Measurements from ENCODE around the gene CYB5R3.

The CYB5R3 gene

DNA sequence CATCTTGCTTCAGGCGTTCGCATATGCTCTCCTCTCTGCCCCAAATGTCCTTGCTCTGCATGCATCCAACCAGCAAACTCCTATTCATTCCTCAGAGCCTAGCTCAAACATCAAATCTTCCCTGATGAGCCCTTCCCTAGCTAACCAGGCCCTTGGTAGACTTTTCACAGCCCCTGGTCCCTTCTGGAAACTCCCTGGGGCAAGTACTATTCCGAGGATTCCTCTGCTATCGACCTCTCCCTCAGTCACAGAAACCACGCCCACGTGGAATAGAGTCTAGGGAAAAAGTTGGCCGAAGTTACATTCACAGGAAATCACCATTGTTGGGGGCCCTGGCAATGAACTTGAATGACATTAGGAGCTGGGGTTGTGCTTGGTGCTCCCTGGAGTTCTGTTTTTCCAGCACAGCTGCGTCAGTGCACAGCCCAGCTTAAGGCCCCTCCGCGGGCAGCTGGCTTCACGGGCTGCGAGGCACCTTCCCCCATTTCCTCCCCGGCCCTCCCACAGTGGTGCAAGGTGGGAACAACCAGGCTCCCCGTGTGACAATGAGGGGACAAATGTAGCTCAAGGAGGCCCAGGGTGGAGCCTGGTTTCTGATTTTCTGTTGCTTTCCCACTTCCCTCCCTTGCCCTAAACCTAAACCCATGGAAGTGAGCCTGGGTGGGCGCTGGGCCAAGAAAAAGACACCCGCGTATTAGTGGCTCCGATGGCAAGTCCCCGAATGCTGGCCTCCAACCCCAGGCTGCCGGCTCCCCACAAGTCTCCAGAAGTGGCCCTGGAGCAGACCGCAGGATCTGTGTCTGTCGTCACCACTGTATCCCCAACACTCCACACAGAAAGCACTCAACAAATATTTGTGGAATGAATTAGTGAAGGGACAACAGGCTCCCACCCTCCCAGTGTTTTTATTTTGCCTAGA is 4.5 kb downstream of the CYB5R3 start:
- Histone ChIP-seq H3K9me3 (ENCODE audit: control insufficient read depth, insufficient read depth, low read length) (no peaks in the 10 kb centered on the region), H3K27ac (ENCODE audit: low read length) (no peak overlapping the region), H3K4me1 (ENCODE audit: control insufficient read depth, insufficient read depth, low read length) (peaks cover 17% of the 10 kb centered on the region), H3K4me3 (ENCODE audit: low read length) (no peak overlapping the region), H3K36me3 (ENCODE audit: control insufficient read depth, insufficient read depth, low read length) (no peaks in the 10 kb centered on the region; the same call in 1 of the 2 replicates), H3K27me3 (ENCODE audit: control insufficient read depth, insufficient read depth, low read length) (no peaks in the 10 kb centered on the region)
- DNase-seq (ENCODE audit: low read depth, low spot score): no peak
- whole genome bisulfite sequencing (ENCODE audit: insufficient coverage, insufficient read length): no CpG with 5 or more reads among the region's 22 CpGs

GRCh38 chr22:42643634-42644421 is 5.4 kb downstream of the CYB5R3 start:
- H3K9me3 ChIP-seq (ENCODE audit: control insufficient read depth, insufficient read depth, low read length): no peaks in the 10 kb centered on the region
- no peak overlapping the region for H3K27ac ChIP-seq (ENCODE audit: low read length)
- no CpG with 5 or more reads among the region's 14 CpGs for WGBS (ENCODE audit: insufficient coverage, insufficient read length)
- H3K4me3 ChIP-seq (ENCODE audit: low read length): no peak overlapping the region
- H3K4me1 ChIP-seq (ENCODE audit: control insufficient read depth, insufficient read depth, low read length): peaks cover 17% of the 10 kb centered on the region
- no peaks in the 10 kb centered on the region for H3K27me3 ChIP-seq (ENCODE audit: control insufficient read depth, insufficient read depth, low read length)
- H3K36me3 ChIP-seq (ENCODE audit: control insufficient read depth, insufficient read depth, low read length): no peaks in the 10 kb centered on the region; the same call in 1 of the 2 replicates
- DNase-seq (ENCODE audit: low read depth, low spot score): no peak

GRCh38 chr22:42642806-42643633 is 6.2 kb downstream of the CYB5R3 start:
- Histone ChIP-seq H3K27me3 (ENCODE audit: control insufficient read depth, insufficient read depth, low read length) (no peaks in the 10 kb centered on the region), H3K4me3 (ENCODE audit: low read length) (no peak overlapping the region), H3K27ac (ENCODE audit: low read length) (no peak overlapping the region), H3K9me3 (ENCODE audit: control insufficient read depth, insufficient read depth, low read length) (no peaks in the 10 kb centered on the region), H3K36me3 (ENCODE audit: control insufficient read depth, insufficient read depth, low read length) (no peaks in the 10 kb centered on the region; the same call in 1 of the 2 replicates), H3K4me1 (ENCODE audit: control insufficient read depth, insufficient read depth, low read length) (peaks cover 15% of the 10 kb centered on the region)
- DNase-seq (ENCODE audit: low read depth, low spot score): no peak
- WGBS (ENCODE audit: insufficient coverage, insufficient read length): no CpG with 5 or more reads among the region's 12 CpGs

GRCh38 chr22:42641801-42642413 is 7.3 kb downstream of the CYB5R3 start:
- no peak for DNase-seq (ENCODE audit: low read depth, low spot score)
- Histone ChIP-seq H3K9me3 (ENCODE audit: control insufficient read depth, insufficient read depth, low read length) (no peaks in the 10 kb centered on the region), H3K27ac (ENCODE audit: low read length) (no peak overlapping the region), H3K27me3 (ENCODE audit: control insufficient read depth, insufficient read depth, low read length) (no peaks in the 10 kb centered on the region), H3K36me3 (ENCODE audit: control insufficient read depth, insufficient read depth, low read length) (no peaks in the 10 kb centered on the region; the same call in 1 of the 2 replicates), H3K4me1 (ENCODE audit: control insufficient read depth, insufficient read depth, low read length) (peaks cover 15% of the 10 kb centered on the region), H3K4me3 (ENCODE audit: low read length) (no peak overlapping the region)
- no CpG with 5 or more reads among the region's 9 CpGs for WGBS (ENCODE audit: insufficient coverage, insufficient read length)

DNA sequence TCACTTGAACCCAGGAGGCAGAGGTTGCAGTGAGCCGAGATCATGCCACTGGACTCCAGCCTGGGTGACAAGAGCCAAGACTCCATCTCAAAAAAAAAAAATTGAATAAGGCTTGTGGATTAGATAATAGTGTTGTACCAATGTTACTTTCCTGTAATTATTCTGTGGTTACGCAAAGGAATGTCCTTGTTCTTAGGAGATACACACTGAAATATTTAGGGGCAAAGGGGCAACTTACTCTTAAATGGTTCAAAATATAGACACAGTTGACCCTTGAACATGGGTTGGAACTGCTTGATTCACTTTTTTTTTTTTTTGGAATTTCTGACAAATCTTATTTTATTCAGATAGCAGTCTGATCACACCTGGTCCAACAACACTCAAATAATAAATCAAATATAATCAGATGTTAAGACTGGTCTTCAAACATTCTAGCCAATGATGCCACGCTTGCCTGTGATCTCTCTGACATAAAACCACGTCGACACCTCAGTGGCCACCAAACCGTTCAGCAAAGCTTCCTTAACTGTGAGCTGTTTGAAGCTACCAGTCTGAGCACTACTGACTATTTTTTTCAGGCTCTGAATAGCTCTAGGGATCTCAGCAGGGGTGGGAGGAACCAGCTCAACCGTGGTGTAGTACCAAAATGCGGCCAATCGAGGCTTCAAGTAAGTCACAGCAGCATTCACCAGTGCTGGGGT is 9.5 kb downstream of the CYB5R3 start:
- Histone ChIP-seq H3K27me3 (ENCODE audit: control insufficient read depth, insufficient read depth, low read length) (no peaks in the 10 kb centered on the region), H3K4me1 (ENCODE audit: control insufficient read depth, insufficient read depth, low read length) (peaks cover 11% of the 10 kb centered on the region), H3K27ac (ENCODE audit: low read length) (no peak overlapping the region), H3K9me3 (ENCODE audit: control insufficient read depth, insufficient read depth, low read length) (no peaks in the 10 kb centered on the region), H3K4me3 (ENCODE audit: low read length) (no peak overlapping the region), H3K36me3 (ENCODE audit: control insufficient read depth, insufficient read depth, low read length) (no peaks in the 10 kb centered on the region)
- DNase-seq (ENCODE audit: low read depth, low spot score): no peak
- no CpG with 5 or more reads among the region's 9 CpGs for WGBS (ENCODE audit: insufficient coverage, insufficient read length)

DNA sequence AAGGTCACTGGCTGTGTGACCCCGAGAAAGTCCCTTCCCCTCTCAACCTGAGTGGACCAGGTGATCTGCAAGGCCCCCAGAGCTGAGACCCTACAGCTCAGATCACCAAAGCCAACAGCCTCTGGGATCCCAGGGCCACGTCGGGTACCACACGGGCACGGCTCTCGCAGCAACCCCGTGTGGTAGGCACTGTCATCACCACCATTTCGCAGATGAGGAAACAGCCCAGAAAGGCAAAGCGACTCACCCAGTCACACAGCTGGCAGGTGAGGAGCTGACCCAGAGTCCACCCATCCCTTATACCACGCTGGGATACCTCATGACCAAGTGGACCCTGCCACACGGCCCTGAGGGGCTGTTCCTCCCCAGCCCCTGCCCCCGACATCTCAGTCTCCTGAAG is 11.6 kb downstream of the CYB5R3 start:
- no CpG with 5 or more reads among the region's 12 CpGs for WGBS (ENCODE audit: insufficient coverage, insufficient read length)
- no peak for DNase-seq (ENCODE audit: low read depth, low spot score)
- Histone ChIP-seq H3K36me3 (ENCODE audit: control insufficient read depth, insufficient read depth, low read length) (no peaks in the 10 kb centered on the region), H3K4me3 (ENCODE audit: low read length) (no peak overlapping the region), H3K27me3 (ENCODE audit: control insufficient read depth, insufficient read depth, low read length) (no peaks in the 10 kb centered on the region), H3K9me3 (ENCODE audit: control insufficient read depth, insufficient read depth, low read length) (no peaks in the 10 kb centered on the region), H3K27ac (ENCODE audit: low read length) (no peak overlapping the region), H3K4me1 (ENCODE audit: control insufficient read depth, insufficient read depth, low read length) (no peaks in the 10 kb centered on the region)

GRCh38 chr22:42636506-42636905 is 12.7 kb downstream of the CYB5R3 start:
- no peaks in the 10 kb centered on the region for H3K9me3 ChIP-seq (ENCODE audit: control insufficient read depth, insufficient read depth, low read length)
- H3K27ac ChIP-seq (ENCODE audit: low read length): no peak overlapping the region
- DNase-seq (ENCODE audit: low read depth, low spot score): no peak
- H3K4me3 ChIP-seq (ENCODE audit: low read length): no peak overlapping the region
- H3K4me1 ChIP-seq (ENCODE audit: control insufficient read depth, insufficient read depth, low read length): no peaks in the 10 kb centered on the region
- no CpG with 5 or more reads among the region's 17 CpGs for WGBS (ENCODE audit: insufficient coverage, insufficient read length)
- no peaks in the 10 kb centered on the region; the same call in 1 of the 2 replicates for H3K36me3 ChIP-seq (ENCODE audit: control insufficient read depth, insufficient read depth, low read length)
- H3K27me3 ChIP-seq (ENCODE audit: control insufficient read depth, insufficient read depth, low read length): no peaks in the 10 kb centered on the region

- no peak for DNase-seq (ENCODE audit: low read depth, low spot score)
- Histone ChIP-seq H3K9me3 (ENCODE audit: control insufficient read depth, insufficient read depth, low read length) (no peaks in the 10 kb centered on the region), H3K27me3 (ENCODE audit: control insufficient read depth, insufficient read depth, low read length) (no peaks in the 10 kb centered on the region), H3K4me3 (ENCODE audit: low read length) (no peak overlapping the region), H3K27ac (ENCODE audit: low read length) (no peak overlapping the region), H3K36me3 (ENCODE audit: control insufficient read depth, insufficient read depth, low read length) (peaks cover 3% of the 10 kb centered on the region), H3K4me1 (ENCODE audit: control insufficient read depth, insufficient read depth, low read length) (no peaks in the 10 kb centered on the region)
- no CpG with 5 or more reads among the region's 3 CpGs for WGBS (ENCODE audit: insufficient coverage, insufficient read length)
These were observed 13.7 kb downstream of the CYB5R3 start for GRCh38 chr22:42635531-42635930.

- no peaks in the 10 kb centered on the region for H3K4me1 ChIP-seq (ENCODE audit: control insufficient read depth, insufficient read depth, low read length)
- H3K36me3 ChIP-seq (ENCODE audit: control insufficient read depth, insufficient read depth, low read length): peaks cover 7% of the 10 kb centered on the region
- H3K27ac ChIP-seq (ENCODE audit: low read length): no peak overlapping the region
- no peak for DNase-seq (ENCODE audit: low read depth, low spot score)
- WGBS (ENCODE audit: insufficient coverage, insufficient read length): no CpG with 5 or more reads among the region's 9 CpGs
- H3K27me3 ChIP-seq (ENCODE audit: control insufficient read depth, insufficient read depth, low read length): no peaks in the 10 kb centered on the region
- H3K4me3 ChIP-seq (ENCODE audit: low read length): no peak overlapping the region
- no peaks in the 10 kb centered on the region for H3K9me3 ChIP-seq (ENCODE audit: control insufficient read depth, insufficient read depth, low read length)
These were observed 16.2 kb downstream of the CYB5R3 start for GRCh38 chr22:42633013-42633412.

Data from iPS DF 6.9 (cell line).